Measurements from ENCODE around the gene CCN5.

GRCh38 chr20:44684047-44684967, 30.9 kb upstream of the CCN5 start:
- TF ChIP-seq CTCF (IDR thresholded peaks at IDR 0.05) (no peak), POLR2A (IDR thresholded peaks at IDR 0.05) (no peak)
